ENCODE data around the gene LRFN5.

LRFN5 gene

DNA sequence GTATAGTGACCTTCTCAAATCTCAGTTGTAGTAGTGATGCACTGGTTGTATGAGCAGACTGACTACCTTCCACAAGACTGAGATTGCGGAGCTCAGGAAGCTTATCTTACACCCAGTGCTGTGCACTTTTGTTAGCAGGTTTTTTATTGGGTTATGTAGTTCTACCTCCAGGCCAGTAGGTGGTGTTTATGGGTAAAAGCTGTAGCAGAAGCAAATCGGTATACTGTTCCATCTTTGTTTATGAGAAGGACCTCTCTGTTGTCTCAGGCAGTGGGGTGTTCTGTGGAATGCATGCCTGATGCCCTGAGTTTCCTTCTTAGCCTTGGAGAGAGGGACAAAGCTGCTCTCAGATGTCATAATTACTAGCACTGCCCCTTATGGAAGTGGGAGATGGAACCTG, 217.8 kb downstream of the LRFN5 start:
- no peaks in the 10 kb centered on the region for H3K4me1 ChIP-seq
- no peak overlapping the region for H2AFZ ChIP-seq
- no peaks in the 10 kb centered on the region for H3K9me3 ChIP-seq (ENCODE audit: control insufficient read depth, low read length)
- no peaks in the 10 kb centered on the region for H3K79me2 ChIP-seq
- no peak overlapping the region for H3K4me2 ChIP-seq (ENCODE audit: low read length)
- H3K27ac ChIP-seq, result no peak overlapping the region
- H3K4me3 ChIP-seq (ENCODE audit: low read depth, low read length), result no peak overlapping the region
- H3K9ac ChIP-seq, result no peak overlapping the region
- TF ChIP-seq, protein P1, sequence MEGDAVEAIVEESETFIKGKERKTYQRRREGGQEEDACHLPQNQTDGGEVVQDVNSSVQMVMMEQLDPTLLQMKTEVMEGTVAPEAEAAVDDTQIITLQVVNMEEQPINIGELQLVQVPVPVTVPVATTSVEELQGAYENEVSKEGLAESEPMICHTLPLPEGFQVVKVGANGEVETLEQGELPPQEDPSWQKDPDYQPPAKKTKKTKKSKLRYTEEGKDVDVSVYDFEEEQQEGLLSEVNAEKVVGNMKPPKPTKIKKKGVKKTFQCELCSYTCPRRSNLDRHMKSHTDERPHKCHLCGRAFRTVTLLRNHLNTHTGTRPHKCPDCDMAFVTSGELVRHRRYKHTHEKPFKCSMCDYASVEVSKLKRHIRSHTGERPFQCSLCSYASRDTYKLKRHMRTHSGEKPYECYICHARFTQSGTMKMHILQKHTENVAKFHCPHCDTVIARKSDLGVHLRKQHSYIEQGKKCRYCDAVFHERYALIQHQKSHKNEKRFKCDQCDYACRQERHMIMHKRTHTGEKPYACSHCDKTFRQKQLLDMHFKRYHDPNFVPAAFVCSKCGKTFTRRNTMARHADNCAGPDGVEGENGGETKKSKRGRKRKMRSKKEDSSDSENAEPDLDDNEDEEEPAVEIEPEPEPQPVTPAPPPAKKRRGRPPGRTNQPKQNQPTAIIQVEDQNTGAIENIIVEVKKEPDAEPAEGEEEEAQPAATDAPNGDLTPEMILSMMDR (IDR thresholded peaks at IDR 0.05), result no peak
- H3K27me3 ChIP-seq (ENCODE audit: control insufficient read depth, insufficient read depth, low read length), result no peaks in the 10 kb centered on the region
- H3K36me3 ChIP-seq (ENCODE audit: control insufficient read depth, insufficient read depth, low read length), result no peaks in the 10 kb centered on the region

DNA sequence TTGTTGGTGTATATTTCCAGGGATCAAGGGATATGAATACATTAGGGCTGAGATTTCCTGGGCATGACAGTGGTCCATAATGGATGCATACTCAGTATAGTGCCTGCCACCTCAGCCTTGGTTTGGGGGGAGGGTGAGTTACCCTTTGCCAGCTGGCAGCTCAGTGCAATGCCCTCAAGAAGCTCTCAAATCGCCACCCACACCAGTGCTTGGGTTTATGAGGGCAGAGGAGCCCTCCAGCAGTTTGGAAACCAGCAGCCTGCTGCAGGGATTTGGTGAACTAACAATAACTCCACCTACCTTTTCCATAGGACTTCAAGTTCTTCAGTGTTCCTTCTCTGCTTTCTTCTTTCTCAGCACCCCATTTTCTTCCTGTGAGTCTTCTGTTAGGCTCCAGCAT, 218.9 kb downstream of the LRFN5 start:
- Histone ChIP-seq H3K79me2 (no peaks in the 10 kb centered on the region), H3K4me1 (no peaks in the 10 kb centered on the region), H2AFZ (no peak overlapping the region), H3K9ac (no peak overlapping the region), H3K36me3 (ENCODE audit: control insufficient read depth, insufficient read depth, low read length) (no peaks in the 10 kb centered on the region), H3K27ac (no peak overlapping the region), H3K4me2 (ENCODE audit: low read length) (no peak overlapping the region), H3K4me3 (ENCODE audit: low read depth, low read length) (no peak overlapping the region), H3K9me3 (ENCODE audit: control insufficient read depth, low read length) (no peaks in the 10 kb centered on the region), H3K27me3 (ENCODE audit: control insufficient read depth, insufficient read depth, low read length) (no peaks in the 10 kb centered on the region)
- TF ChIP-seq, protein P1 (IDR thresholded peaks at IDR 0.05), result no peak

DNA sequence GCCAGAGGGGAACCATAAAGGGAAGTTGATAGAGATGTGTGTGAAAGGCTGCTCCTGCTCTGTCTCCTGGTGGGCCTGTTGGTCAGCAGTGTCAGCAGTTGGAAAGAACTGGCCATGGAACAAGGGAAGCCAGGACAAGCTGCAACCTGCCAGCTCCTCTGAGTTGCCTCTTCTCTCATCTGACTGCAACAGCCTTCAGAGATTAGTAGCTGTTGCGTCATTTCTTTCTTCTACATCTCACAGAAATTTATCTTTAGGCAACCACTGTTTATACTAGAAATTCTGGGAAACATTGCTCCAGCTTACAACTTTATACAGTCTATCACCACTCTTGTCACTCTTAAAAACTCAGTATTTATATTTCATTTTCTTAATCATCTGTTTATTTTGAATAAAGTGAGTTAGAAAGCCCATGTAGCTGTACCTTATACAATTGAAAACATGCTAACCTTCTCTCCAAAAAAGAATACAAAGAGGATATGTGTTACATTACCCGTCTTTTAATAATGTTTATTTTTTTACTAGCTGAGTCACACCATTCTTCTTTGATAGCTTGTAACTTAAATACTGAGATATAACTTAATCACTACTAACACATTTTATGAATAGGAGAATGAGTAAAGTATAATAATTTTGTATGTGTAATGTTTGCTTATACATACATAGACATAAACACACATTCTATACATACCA, 224.2 kb downstream of the LRFN5 start:
- H3K79me2 ChIP-seq, result no peaks in the 10 kb centered on the region

DNA sequence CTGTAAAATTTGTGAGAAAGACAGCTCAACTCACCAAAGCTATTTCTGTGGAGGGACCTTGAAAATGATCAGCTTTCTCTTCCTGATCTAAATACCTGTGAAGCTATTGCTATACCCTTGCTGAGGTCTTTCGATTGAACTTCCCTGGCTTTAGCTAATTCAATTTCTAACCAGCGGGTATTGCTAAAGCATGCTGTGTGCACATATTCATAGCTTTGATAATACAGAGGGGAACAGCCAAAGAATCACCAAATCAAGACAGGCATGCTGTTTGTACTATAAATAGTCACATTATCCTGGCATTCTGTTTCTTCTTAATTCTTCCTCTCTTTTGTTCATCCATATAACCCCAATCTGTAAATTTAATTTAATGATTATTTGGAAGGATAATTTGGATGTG, 233.0 kb downstream of the LRFN5 start:
- Histone ChIP-seq H3K4me1 (no peaks in the 10 kb centered on the region), H3K4me2 (ENCODE audit: low read length) (no peak overlapping the region), H3K27ac (no peak overlapping the region), H3K9ac (no peak overlapping the region), H3K27me3 (ENCODE audit: control insufficient read depth, insufficient read depth, low read length) (no peaks in the 10 kb centered on the region), H3K79me2 (no peaks in the 10 kb centered on the region), H2AFZ (no peak overlapping the region), H3K9me3 (ENCODE audit: control insufficient read depth, low read length) (no peaks in the 10 kb centered on the region), H3K36me3 (ENCODE audit: control insufficient read depth, insufficient read depth, low read length) (no peaks in the 10 kb centered on the region), H3K4me3 (ENCODE audit: low read depth, low read length) (no peak overlapping the region)
- TF ChIP-seq, protein P1 (IDR thresholded peaks at IDR 0.05), result no peak

More for the DNA sequence above, 224.2 kb downstream of the LRFN5 start:
- H3K4me2 ChIP-seq (ENCODE audit: low read length), result no peak overlapping the region
- no peak overlapping the region for H2AFZ ChIP-seq
- H3K36me3 ChIP-seq (ENCODE audit: control insufficient read depth, insufficient read depth, low read length), result no peaks in the 10 kb centered on the region
- H3K4me3 ChIP-seq (ENCODE audit: low read depth, low read length), result no peak overlapping the region
- no peak overlapping the region for H3K27ac ChIP-seq
- H3K9ac ChIP-seq, result no peak overlapping the region
- H3K4me1 ChIP-seq, result no peaks in the 10 kb centered on the region
- no peaks in the 10 kb centered on the region for H3K9me3 ChIP-seq (ENCODE audit: control insufficient read depth, low read length)
- H3K27me3 ChIP-seq (ENCODE audit: control insufficient read depth, insufficient read depth, low read length), result no peaks in the 10 kb centered on the region
- TF ChIP-seq, protein P1 (IDR thresholded peaks at IDR 0.05), result no peak

DNA sequence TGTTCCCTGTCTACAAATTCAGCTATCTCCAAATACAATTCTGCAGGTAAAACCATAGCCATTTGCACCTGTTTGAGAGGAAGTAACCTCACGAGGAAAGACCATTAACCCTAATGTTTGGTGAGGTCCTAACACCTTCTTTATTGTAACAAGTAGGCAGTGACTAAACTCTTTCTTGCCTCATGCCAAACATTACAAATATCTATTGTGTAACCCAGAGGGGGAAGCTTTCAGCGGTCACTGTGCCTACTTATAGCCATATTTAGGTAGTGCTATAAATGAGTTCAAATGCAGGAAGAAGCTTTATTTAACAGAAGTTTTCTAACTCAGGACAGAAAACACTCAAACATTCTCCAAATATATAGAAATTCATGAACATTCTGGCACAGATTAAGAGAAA, 252.7 kb downstream of the LRFN5 start:
- H3K27ac ChIP-seq, result no peak overlapping the region
- TF ChIP-seq, protein P1 (IDR thresholded peaks at IDR 0.05), result no peak
- no peaks in the 10 kb centered on the region for H3K27me3 ChIP-seq (ENCODE audit: control insufficient read depth, insufficient read depth, low read length)
- H3K4me3 ChIP-seq (ENCODE audit: low read depth, low read length), result no peak overlapping the region
- H3K9me3 ChIP-seq (ENCODE audit: control insufficient read depth, low read length), result no peaks in the 10 kb centered on the region
- H3K36me3 ChIP-seq (ENCODE audit: control insufficient read depth, insufficient read depth, low read length), result no peaks in the 10 kb centered on the region
- no peak overlapping the region for H2AFZ ChIP-seq
- no peak overlapping the region for H3K9ac ChIP-seq
- no peak overlapping the region for H3K4me2 ChIP-seq (ENCODE audit: low read length)
- no peaks in the 10 kb centered on the region for H3K4me1 ChIP-seq
- H3K79me2 ChIP-seq, result peaks cover 4% of the 10 kb centered on the region
